Neural crest cell (in vitro differentiated cells): ENCODE data around the gene TTC7B. TPM values are rescaled to one million over a fixed set of nuclear protein-coding genes. Genes with fewer than 3 reads are reported as not detected.

Source experiments
- DNase-seq: peaks from one replicate; pipeline ENCODE4 v3.0.0; 2021; ENCODE audit warnings: low read depth, mixed read lengths, low spot score
- H3K27ac Mint-ChIP-seq: one replicate; pipeline ENCODE4 v1.8.0; 2021; ENCODE audit warnings: mild to moderate bottlenecking, mixed read lengths; ENCODE audit not compliant: unreplicated experiment
- H3K27me3 Mint-ChIP-seq: 2 replicates; pipeline ENCODE4 v1.8.0; 2021; ENCODE audit warnings: low read depth, mild to moderate bottlenecking, mixed read lengths
- H3K36me3 Mint-ChIP-seq: 2 replicates; pipeline ENCODE4 v1.8.0; 2021; ENCODE audit warnings: low read depth, mild to moderate bottlenecking, mixed read lengths
- H3K4me1 Mint-ChIP-seq: 2 replicates; pipeline ENCODE4 v1.8.0; 2021; ENCODE audit warnings: mixed read lengths
- H3K4me3 Mint-ChIP-seq: one replicate; pipeline ENCODE4 v1.8.0; 2021; ENCODE audit warnings: mild to moderate bottlenecking, mixed read lengths
- H3K9me3 Mint-ChIP-seq: 2 replicates; pipeline ENCODE4 v1.8.0; 2021; ENCODE audit warnings: mixed read lengths
- total RNA-seq: library from RNA; stranded (reverse); gene quantifications from 2 replicates; pipeline ENCODE4 v1.2.1, GENCODE V29; 2021
- TF ChIP-seq, protein P1 (sequence below): fragments of 200-600 bp; sonication (generic); conservative IDR thresholded peaks from 2 replicates; pipeline ENCODE4 v1.5.0; 2021; ENCODE audit warnings: antibody characterized with exemption, mild to moderate bottlenecking

TTC7B gene
- total RNA-seq, 1 donor from 2014 or later = 56.4 TPM

DNA sequence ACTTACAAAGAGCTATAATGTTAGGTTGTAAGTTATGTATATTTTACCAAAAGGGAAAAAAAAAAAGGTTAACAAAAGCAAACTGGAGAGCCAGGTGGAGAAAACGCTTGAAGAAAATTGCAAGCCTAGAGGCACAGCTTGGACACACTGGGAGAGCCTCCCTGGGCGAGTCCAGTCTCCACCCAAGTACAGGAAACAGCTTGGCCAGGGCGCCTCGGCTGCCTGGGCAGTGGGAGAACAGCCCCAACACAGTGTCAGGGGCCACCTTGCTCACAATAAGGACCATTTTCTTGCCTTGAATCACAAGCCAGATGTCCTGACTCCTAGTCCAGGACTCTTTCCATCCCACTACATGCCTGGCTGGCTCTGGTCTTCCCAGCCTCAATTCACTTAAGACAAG, 33.3 kb downstream of the TTC7B start:
- no peaks in the 10 kb centered on the region for H3K27me3 Mint-ChIP-seq
- no peak overlapping the region for H3K4me3 Mint-ChIP-seq
- H3K4me1 Mint-ChIP-seq = no peaks in the 10 kb centered on the region
- H3K36me3 Mint-ChIP-seq = peaks cover 8% of the 10 kb centered on the region
- no peak for DNase-seq
- H3K9me3 Mint-ChIP-seq = no peaks in the 10 kb centered on the region
- no peak overlapping the region for H3K27ac Mint-ChIP-seq
- TF ChIP-seq, protein P1, sequence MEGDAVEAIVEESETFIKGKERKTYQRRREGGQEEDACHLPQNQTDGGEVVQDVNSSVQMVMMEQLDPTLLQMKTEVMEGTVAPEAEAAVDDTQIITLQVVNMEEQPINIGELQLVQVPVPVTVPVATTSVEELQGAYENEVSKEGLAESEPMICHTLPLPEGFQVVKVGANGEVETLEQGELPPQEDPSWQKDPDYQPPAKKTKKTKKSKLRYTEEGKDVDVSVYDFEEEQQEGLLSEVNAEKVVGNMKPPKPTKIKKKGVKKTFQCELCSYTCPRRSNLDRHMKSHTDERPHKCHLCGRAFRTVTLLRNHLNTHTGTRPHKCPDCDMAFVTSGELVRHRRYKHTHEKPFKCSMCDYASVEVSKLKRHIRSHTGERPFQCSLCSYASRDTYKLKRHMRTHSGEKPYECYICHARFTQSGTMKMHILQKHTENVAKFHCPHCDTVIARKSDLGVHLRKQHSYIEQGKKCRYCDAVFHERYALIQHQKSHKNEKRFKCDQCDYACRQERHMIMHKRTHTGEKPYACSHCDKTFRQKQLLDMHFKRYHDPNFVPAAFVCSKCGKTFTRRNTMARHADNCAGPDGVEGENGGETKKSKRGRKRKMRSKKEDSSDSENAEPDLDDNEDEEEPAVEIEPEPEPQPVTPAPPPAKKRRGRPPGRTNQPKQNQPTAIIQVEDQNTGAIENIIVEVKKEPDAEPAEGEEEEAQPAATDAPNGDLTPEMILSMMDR = no peak

DNA sequence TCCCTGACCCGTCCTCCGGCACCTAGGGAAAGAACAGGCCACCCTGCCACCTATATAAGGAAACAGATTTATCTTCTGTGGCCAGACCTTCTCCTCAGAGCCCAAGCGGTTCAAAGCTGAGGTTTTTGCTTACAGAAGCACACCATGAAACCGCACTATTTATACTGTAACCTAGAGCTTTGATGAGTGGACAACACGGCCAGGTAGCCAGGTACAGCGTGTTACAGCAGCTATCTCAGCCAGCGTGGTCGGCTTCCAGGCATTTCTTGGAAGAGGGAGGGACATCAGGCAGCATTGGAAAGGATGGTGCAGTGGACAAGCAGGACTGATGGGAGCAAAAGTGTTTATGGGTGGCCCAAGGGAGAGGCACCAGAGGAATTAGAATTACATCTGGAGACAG, 34.4 kb downstream of the TTC7B start:
- TF ChIP-seq, protein P1 = no peak
- H3K4me1 Mint-ChIP-seq = no peaks in the 10 kb centered on the region
- DNase-seq = no peak
- no peaks in the 10 kb centered on the region for H3K9me3 Mint-ChIP-seq
- peak overlapping the region; percentile 28 for H3K27ac Mint-ChIP-seq
- no peak overlapping the region for H3K4me3 Mint-ChIP-seq
- peaks cover 8% of the 10 kb centered on the region for H3K36me3 Mint-ChIP-seq
- H3K27me3 Mint-ChIP-seq = no peaks in the 10 kb centered on the region

DNA sequence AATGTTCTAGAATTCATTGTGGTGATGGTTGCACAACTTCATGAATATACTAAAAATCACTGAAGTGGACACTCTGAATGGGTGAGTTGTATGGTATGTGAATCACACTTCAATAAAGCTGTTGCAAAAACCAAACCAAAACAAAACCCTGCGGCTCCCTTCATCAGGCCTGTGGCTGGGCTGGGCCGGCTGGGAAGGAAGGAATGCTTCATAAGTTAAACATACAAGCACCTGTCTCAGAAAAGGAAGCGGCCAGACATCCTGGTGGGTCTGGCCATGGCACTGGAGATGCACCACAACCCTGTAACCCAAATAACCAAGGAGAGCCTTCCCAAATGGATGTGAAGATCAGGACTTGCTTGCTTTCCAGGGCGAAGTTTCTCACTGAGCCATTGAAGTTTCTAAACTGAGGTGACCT, 34.9 kb downstream of the TTC7B start:
- Mint-ChIP-seq H3K9me3 (no peaks in the 10 kb centered on the region), H3K27ac (no peak overlapping the region), H3K4me3 (no peak overlapping the region), H3K36me3 (peaks cover 8% of the 10 kb centered on the region), H3K4me1 (no peaks in the 10 kb centered on the region), H3K27me3 (no peaks in the 10 kb centered on the region)
- no peak for DNase-seq
- TF ChIP-seq, protein P1 = no peak

DNA sequence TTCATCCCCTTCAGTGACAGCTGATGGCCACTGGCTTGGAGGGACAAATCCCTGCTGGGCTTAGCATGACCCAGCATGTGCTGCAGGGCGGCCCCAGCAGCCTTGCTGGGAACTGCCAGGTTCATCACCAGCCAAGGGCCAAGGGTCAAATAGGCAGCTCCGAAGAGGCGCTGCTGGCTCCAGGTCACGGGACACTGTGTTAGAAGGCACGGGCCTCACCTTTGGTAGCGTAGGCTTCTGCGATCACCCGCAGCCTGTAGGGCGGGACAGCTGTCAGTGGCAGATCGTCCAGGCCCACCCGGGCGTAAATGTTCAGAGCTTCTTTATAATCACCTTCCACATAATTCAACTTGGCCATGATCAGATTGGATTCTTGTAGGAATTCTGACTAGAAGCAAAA, 35.7 kb downstream of the TTC7B start:
- Mint-ChIP-seq H3K27me3 (no peaks in the 10 kb centered on the region), H3K9me3 (no peaks in the 10 kb centered on the region), H3K36me3 (peaks cover 8% of the 10 kb centered on the region), H3K27ac (no peak overlapping the region), H3K4me1 (no peaks in the 10 kb centered on the region), H3K4me3 (no peak overlapping the region)
- DNase-seq = no peak
- TF ChIP-seq, protein P1 = no peak

DNA sequence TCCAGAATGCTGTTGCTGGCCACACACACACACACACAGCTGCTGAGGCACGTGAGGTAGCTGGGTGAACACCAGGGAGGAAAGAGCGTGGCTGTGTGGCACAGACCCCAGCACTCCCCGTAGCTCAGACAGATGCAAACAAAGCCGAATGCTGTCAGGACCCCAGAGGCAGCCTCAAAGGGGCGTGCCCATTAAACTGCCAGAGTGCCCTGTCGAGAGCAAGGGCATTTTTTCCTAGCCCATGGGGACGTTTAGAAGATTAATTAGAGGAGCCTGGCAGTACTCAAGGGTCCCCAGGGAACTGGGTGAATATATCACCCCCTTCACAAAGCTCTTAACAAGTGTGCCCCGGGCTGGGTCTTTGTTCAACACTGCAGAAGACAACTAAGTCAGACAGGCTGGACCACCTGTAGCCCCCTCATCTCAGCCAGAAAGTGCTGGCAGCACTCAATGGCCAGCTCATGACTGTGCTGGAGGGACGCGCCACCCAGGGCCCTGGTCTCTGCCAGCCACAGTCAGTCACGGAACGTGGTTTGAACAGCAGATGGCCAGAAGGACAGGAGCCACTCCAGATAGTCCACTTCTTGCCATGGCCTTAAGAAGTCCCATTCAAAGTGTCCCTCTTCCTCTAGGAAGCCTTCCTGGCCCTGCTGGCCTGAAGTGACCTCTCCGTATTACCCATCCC, 37.5 kb downstream of the TTC7B start:
- no peaks in the 10 kb centered on the region for H3K27me3 Mint-ChIP-seq
- TF ChIP-seq, protein P1 = no peak
- H3K9me3 Mint-ChIP-seq = no peaks in the 10 kb centered on the region
- peak overlapping the region; percentile 90 for H3K27ac Mint-ChIP-seq
- H3K36me3 Mint-ChIP-seq = peaks cover 2% of the 10 kb centered on the region
- DNase-seq = no peak
- no peak overlapping the region for H3K4me3 Mint-ChIP-seq
- H3K4me1 Mint-ChIP-seq = no peaks in the 10 kb centered on the region
